Progenitor cell of endocrine pancreas (in vitro differentiated cells): ENCODE results near the gene ITGAX. TPM values are rescaled to one million over a fixed set of nuclear protein-coding genes. Genes with fewer than 3 reads are reported as not detected.

Source experiments
- DNase-seq: peaks from one replicate; pipeline ENCODE4 v3.0.0; 2021; ENCODE audit warnings: low spot score; ENCODE audit not compliant: unreplicated experiment
- H3K27ac Mint-ChIP-seq: 2 replicates; pipeline ENCODE4 v1.8.0; 2021; ENCODE audit warnings: mild to moderate bottlenecking, moderate library complexity, mixed read lengths
- H3K27me3 Mint-ChIP-seq: 2 replicates; pipeline ENCODE4 v1.8.0; 2021; ENCODE audit warnings: mixed read lengths
- H3K36me3 Mint-ChIP-seq: 2 replicates; pipeline ENCODE4 v1.8.0; 2022; ENCODE audit warnings: mixed read lengths; ENCODE audit not compliant: insufficient read depth
- H3K4me1 Mint-ChIP-seq: 2 replicates; pipeline ENCODE4 v1.8.0; 2021; ENCODE audit warnings: low read depth, mixed read lengths
- H3K4me3 Mint-ChIP-seq: 2 replicates; pipeline ENCODE4 v1.8.0; 2021; ENCODE audit warnings: low read depth, mild to moderate bottlenecking, moderate library complexity, mixed read lengths
- H3K9me3 Mint-ChIP-seq: 2 replicates; pipeline ENCODE4 v1.8.0; 2021; ENCODE audit warnings: low read depth, mixed read lengths
- total RNA-seq: library from RNA; stranded (reverse); gene quantifications from 2 replicates; pipeline ENCODE4 v1.2.1, GENCODE V29; 2021
- TF ChIP-seq, protein P1 (sequence below): fragments of 200-600 bp; sonication (generic); IDR thresholded peaks from one replicate; pipeline ENCODE4 v1.5.0; 2021; ENCODE audit warnings: antibody characterized with exemption, mild to moderate bottlenecking; ENCODE audit not compliant: unreplicated experiment

Gene ITGAX
- total RNA-seq, 1 donor from 2014 or later = not detected

DNA sequence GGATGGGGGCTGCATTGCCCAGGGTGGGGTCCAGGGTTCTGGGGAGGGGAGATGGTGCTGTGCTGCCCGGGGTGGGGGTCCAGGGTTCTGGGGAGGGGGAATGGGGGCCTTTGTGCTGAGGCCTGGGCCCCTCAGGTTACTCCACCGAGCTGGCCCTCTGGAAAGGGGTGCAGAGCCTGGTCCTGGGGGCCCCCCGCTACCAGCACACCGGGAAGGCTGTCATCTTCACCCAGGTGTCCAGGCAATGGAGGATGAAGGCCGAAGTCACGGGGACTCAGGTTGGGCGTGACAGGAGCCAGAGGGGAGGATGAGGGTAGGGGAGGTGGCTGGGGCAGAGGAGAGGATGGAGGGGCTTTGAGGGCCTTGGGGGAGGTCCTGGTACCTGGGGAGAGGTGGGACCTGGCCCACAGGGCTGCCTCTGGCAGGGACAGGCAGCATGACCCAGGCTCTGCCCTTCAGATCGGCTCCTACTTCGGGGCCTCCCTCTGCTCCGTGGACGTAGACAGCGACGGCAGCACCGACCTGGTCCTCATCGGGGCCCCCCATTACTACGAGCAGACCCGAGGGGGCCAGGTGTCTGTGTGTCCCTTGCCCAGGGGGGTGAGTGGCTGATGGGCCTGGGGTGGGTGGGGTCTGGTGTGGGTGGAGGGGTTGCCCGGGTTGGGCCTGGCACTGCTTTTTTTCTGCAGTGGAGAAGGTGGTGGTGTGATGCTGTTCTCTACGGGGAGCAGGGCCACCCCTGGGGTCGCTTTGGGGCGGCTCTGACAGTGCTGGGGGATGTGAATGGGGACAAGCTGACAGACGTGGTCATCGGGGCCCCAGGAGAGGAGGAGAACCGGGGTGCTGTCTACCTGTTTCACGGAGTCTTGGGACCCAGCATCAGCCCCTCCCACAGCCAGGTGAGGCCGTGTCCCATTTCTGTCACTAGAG is 7.8 kb downstream of the ITGAX start:
- Mint-ChIP-seq H3K9me3 (no peaks in the 10 kb centered on the region), H3K4me1 (no peaks in the 10 kb centered on the region), H3K27me3 (peaks cover 15% of the 10 kb centered on the region), H3K36me3 (no peaks in the 10 kb centered on the region), H3K27ac (no peak overlapping the region), H3K4me3 (no peak overlapping the region)
- DNase-seq = no peak
- TF ChIP-seq, protein P1, sequence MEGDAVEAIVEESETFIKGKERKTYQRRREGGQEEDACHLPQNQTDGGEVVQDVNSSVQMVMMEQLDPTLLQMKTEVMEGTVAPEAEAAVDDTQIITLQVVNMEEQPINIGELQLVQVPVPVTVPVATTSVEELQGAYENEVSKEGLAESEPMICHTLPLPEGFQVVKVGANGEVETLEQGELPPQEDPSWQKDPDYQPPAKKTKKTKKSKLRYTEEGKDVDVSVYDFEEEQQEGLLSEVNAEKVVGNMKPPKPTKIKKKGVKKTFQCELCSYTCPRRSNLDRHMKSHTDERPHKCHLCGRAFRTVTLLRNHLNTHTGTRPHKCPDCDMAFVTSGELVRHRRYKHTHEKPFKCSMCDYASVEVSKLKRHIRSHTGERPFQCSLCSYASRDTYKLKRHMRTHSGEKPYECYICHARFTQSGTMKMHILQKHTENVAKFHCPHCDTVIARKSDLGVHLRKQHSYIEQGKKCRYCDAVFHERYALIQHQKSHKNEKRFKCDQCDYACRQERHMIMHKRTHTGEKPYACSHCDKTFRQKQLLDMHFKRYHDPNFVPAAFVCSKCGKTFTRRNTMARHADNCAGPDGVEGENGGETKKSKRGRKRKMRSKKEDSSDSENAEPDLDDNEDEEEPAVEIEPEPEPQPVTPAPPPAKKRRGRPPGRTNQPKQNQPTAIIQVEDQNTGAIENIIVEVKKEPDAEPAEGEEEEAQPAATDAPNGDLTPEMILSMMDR = no peak

GRCh38 chr16:31363721-31364120 is 8.7 kb downstream of the ITGAX start:
- no peak overlapping the region for H3K4me3 Mint-ChIP-seq

GRCh38 chr16:31364421-31364820 is 9.4 kb downstream of the ITGAX start:
- Mint-ChIP-seq H3K9me3 (no peaks in the 10 kb centered on the region), H3K4me1 (no peaks in the 10 kb centered on the region)
- DNase-seq = no peak

More at GRCh38 chr16:31363721-31364120, 8.7 kb downstream of the ITGAX start:
- no peaks in the 10 kb centered on the region for H3K9me3 Mint-ChIP-seq
- TF ChIP-seq, protein P1 = no peak
- H3K4me1 Mint-ChIP-seq = no peaks in the 10 kb centered on the region
- H3K36me3 Mint-ChIP-seq = no peaks in the 10 kb centered on the region
- no peak for DNase-seq
- peaks cover 17% of the 10 kb centered on the region for H3K27me3 Mint-ChIP-seq
- H3K27ac Mint-ChIP-seq = no peak overlapping the region

DNA sequence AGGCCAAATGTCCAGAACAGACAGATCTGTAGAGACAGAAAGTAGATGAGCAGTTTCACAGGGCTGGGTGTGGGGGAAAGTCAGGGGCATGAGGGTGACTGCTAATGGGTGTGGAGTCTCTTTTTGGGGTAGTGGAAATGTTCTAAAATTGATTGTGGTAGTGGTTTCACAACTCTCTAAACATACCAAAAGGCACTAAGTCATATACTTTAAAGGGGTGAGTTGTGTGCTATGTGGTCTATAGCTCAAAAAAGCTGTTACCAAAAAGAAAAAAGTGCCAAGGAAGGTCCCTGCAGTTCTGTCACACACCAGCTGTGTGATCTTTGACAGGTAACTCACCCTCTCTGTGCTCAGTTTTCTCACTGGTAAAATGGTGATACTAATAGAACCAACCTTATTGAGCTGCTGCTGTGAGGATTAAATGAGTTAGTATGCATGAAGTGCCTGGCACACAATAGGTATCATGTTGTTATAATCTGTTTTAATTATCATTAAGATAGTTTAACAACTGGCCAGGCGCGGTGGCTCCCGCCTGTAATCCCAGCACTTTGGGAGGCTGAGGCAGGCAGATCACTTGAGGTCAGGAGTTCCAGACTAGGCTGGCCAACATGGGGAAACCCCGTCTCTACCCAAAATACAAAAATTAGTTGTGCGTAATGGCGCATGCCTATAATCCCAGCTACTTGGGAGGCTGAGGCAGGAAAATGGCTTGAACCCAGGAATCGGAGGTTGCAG is 10.3 kb downstream of the ITGAX start:
- Mint-ChIP-seq H3K36me3 (no peaks in the 10 kb centered on the region), H3K4me1 (no peaks in the 10 kb centered on the region), H3K27me3 (peaks cover 17% of the 10 kb centered on the region), H3K27ac (peak overlapping the region; percentile 35), H3K9me3 (no peaks in the 10 kb centered on the region), H3K4me3 (no peak overlapping the region)
- TF ChIP-seq, protein P1 = no peak
- DNase-seq = no peak

More at GRCh38 chr16:31364421-31364820, 9.4 kb downstream of the ITGAX start:
- no peaks in the 10 kb centered on the region for H3K36me3 Mint-ChIP-seq
- TF ChIP-seq, protein P1 = no peak
- no peak overlapping the region for H3K4me3 Mint-ChIP-seq
- H3K27me3 Mint-ChIP-seq = peaks cover 17% of the 10 kb centered on the region
- H3K27ac Mint-ChIP-seq = no peak overlapping the region

GRCh38 chr16:31367853-31368252 is 12.9 kb downstream of the ITGAX start:
- peaks cover 14% of the 10 kb centered on the region for H3K27me3 Mint-ChIP-seq
- DNase-seq = no peak
- TF ChIP-seq, protein P1 = no peak
- no peaks in the 10 kb centered on the region for H3K4me1 Mint-ChIP-seq
- no peak overlapping the region for H3K4me3 Mint-ChIP-seq
- H3K27ac Mint-ChIP-seq = no peak overlapping the region
- no peaks in the 10 kb centered on the region for H3K36me3 Mint-ChIP-seq
- H3K9me3 Mint-ChIP-seq = no peaks in the 10 kb centered on the region
